Keratinocyte (primary cell): Measurements from ENCODE around the gene SPRED3.

Experiments used
- EZH2 ChIP-seq: IDR thresholded peaks from one replicate; pipeline ENCODE4 v1.6.1; 2012; ENCODE audit warnings: inconsistent platforms, mild to moderate bottlenecking, low read length, moderate library complexity
- TF ChIP-seq, protein P1 (sequence below), 3 experiments: IDR thresholded peaks in 1 of 3; conservative IDR thresholded peaks in 1 of 3; optimal IDR thresholded peaks in 1 of 3; 2 replicates in 2 of 3; 3 replicates in 1 of 3; pipeline versions ENCODE3 to v1.5.1; 2011; ENCODE audit warnings: low read length in 3 of 3, mild to moderate bottlenecking in 3 of 3, moderate library complexity in 2 of 3, control low read depth in 1 of 3, inconsistent platforms in 1 of 3; ENCODE audit not compliant: insufficient read depth in 2 of 3; ENCODE audit errors: extremely low read depth in 1 of 3

- TF ChIP-seq, protein P1, sequence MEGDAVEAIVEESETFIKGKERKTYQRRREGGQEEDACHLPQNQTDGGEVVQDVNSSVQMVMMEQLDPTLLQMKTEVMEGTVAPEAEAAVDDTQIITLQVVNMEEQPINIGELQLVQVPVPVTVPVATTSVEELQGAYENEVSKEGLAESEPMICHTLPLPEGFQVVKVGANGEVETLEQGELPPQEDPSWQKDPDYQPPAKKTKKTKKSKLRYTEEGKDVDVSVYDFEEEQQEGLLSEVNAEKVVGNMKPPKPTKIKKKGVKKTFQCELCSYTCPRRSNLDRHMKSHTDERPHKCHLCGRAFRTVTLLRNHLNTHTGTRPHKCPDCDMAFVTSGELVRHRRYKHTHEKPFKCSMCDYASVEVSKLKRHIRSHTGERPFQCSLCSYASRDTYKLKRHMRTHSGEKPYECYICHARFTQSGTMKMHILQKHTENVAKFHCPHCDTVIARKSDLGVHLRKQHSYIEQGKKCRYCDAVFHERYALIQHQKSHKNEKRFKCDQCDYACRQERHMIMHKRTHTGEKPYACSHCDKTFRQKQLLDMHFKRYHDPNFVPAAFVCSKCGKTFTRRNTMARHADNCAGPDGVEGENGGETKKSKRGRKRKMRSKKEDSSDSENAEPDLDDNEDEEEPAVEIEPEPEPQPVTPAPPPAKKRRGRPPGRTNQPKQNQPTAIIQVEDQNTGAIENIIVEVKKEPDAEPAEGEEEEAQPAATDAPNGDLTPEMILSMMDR (optimal IDR thresholded peaks at IDR 0.05 in 1 of 3, IDR thresholded peaks at IDR 0.05 in 1 of 3, conservative IDR thresholded peaks at IDR 0.05 in 1 of 3; ENCODE audit: extremely low read depth in 1 of 3, insufficient read depth in 2 of 3, low read length in 3 of 3): no peak
- no peak for TF ChIP-seq EZH2
Observed at GRCh38 chr19:38355728-38356725, 32.5 kb upstream of the SPRED3 start.
